HepG2 (cell line): Measurements from ENCODE around the gene C12orf60. TPM values are rescaled to one million over a fixed set of nuclear protein-coding genes. Genes with fewer than 3 reads are reported as not detected.
A peak's percentile ranks its signal among the peaks of the same experiment; 100 is the strongest.

Source experiments
- CBX2 ChIP-seq, 2 experiments: fragments of 200-600 bp in 1 of 2; sonication (generic); formaldehyde crosslinking in 1 of 2; IDR thresholded peaks; 2 replicates each; pipeline versions ENCODE4 v1.7.0 to v1.8.1; 2018 to 2022; ENCODE audit warnings: low read depth in 2 of 2, low read length in 1 of 2, mild to moderate bottlenecking in 1 of 2, missing genetic modification reagents in 1 of 2
- CCAR2 ChIP-seq: fragments of 200-400 bp; formaldehyde crosslinking; optimal IDR thresholded peaks from 2 replicates; pipeline ENCODE3; 2018; ENCODE audit warnings: low read depth, mild to moderate bottlenecking, low read length, moderate library complexity
- E2F5 ChIP-seq: sonication (generic); formaldehyde crosslinking; conservative IDR thresholded peaks from 2 replicates; pipeline ENCODE4 v1.4.0; 2020; ENCODE audit warnings: missing genetic modification reagents
- FOXO1 ChIP-seq: sonication (generic); formaldehyde crosslinking; IDR thresholded peaks from 2 replicates; pipeline ENCODE4 v1.4.0; 2020; ENCODE audit warnings: missing genetic modification reagents
- HNRNPL ChIP-seq: fragments of 200-400 bp; formaldehyde crosslinking; IDR thresholded peaks from 2 replicates; pipeline ENCODE4 v1.6.1; 2017; ENCODE audit warnings: mild to moderate bottlenecking, low read depth, low read length
- KDM5B ChIP-seq: sonication (generic); formaldehyde crosslinking; IDR thresholded peaks from 2 replicates; pipeline ENCODE4 v1.4.0; 2020; ENCODE audit warnings: missing genetic modification reagents, mild to moderate bottlenecking, borderline replicate concordance
- MAFK ChIP-seq, 2 experiments: IDR thresholded peaks in 1 of 2; conservative IDR thresholded peaks in 1 of 2; 2 replicates each; pipeline ENCODE4 v1.6.1; 2011; ENCODE audit warnings: improper control_type of control experiment in 2 of 2, low read length in 2 of 2
- MLLT10 ChIP-seq: sonication (generic); formaldehyde crosslinking; IDR thresholded peaks from 2 replicates; pipeline ENCODE4 v1.4.0; 2020; ENCODE audit warnings: missing genetic modification reagents
- MTERF4 ChIP-seq: sonication (generic); formaldehyde crosslinking; IDR thresholded peaks from 2 replicates; pipeline ENCODE4 v1.8.0; 2023; ENCODE audit warnings: mild to moderate bottlenecking, missing genetic modification reagents
- NKX3-1 ChIP-seq: sonication (generic); formaldehyde crosslinking; IDR thresholded peaks from 2 replicates; pipeline ENCODE4 v1.5.0; 2020; ENCODE audit warnings: missing genetic modification reagents
- PAF1 ChIP-seq: IDR thresholded peaks from 2 replicates; pipeline ENCODE4 v1.6.1; 2016; ENCODE audit warnings: missing genetic modification reagents, missing compliant biosample characterization
- PRMT3 ChIP-seq: sonication (generic); formaldehyde crosslinking; IDR thresholded peaks from 2 replicates; pipeline ENCODE4 v1.8.1; 2022; ENCODE audit warnings: low read depth, mild to moderate bottlenecking, moderate library complexity, missing genetic modification reagents, borderline replicate concordance
- RERE ChIP-seq: IDR thresholded peaks from 2 replicates; pipeline ENCODE4 v1.6.1; 2016; ENCODE audit warnings: low read depth, missing genetic modification reagents, missing compliant biosample characterization
- SP2 ChIP-seq: sonication (generic); formaldehyde crosslinking; IDR thresholded peaks from 2 replicates; pipeline ENCODE4 v1.5.1; 2020; ENCODE audit warnings: mild to moderate bottlenecking, missing genetic modification reagents
- TBP ChIP-seq: sonication (generic); formaldehyde crosslinking; IDR thresholded peaks from 2 replicates; pipeline ENCODE4 v1.5.0; 2020; ENCODE audit warnings: missing genetic modification reagents
- THYN1 ChIP-seq: sonication (generic); formaldehyde crosslinking; IDR thresholded peaks from 2 replicates; pipeline ENCODE4 v1.8.1; 2023; ENCODE audit warnings: low read depth, mild to moderate bottlenecking, moderate library complexity, missing genetic modification reagents, borderline replicate concordance
- ZSCAN29 ChIP-seq: sonication (generic); formaldehyde crosslinking; conservative IDR thresholded peaks from 2 replicates; pipeline ENCODE4 v1.4.0; 2020; ENCODE audit warnings: mild to moderate bottlenecking, missing genetic modification reagents
- polyA plus RNA-seq, 8 experiments: library from polyadenylated mRNA; depleted of rRNA in 3 of 8; stranded (reverse) in 7 of 8; unstranded in 1 of 8; fragments of >200 nt; fragmentation: Illumina TruSeq in 4 of 8; extraction: Trizol in 4 of 8; gene quantifications; 2 replicates each; pipeline versions ENCODE4 v1.2.1 to v1.2.3, GENCODE V29; 2011 to 2016; ENCODE audit warnings: low read depth in 4 of 8, missing spikeins in 1 of 8, mixed read lengths in 1 of 8; ENCODE audit not compliant: insufficient read depth in 1 of 8
- total RNA-seq, 5 experiments: library from RNA; depleted of rRNA; stranded (reverse); fragments of >200 nt; fragmentation: Illumina TruSeq; extraction: Trizol; gene quantifications; 2 replicates each; pipeline ENCODE4 v1.2.3, GENCODE V29; 2016; ENCODE audit warnings: low read depth in 1 of 5
- TF ChIP-seq, protein P1 (sequence below): sonication (generic); formaldehyde crosslinking; IDR thresholded peaks from 2 replicates; pipeline ENCODE4 v1.4.0; 2020; ENCODE audit warnings: missing genetic modification reagents

C12orf60 gene
- total and polyA plus RNA-seq, 2 of the 13 experiments (the other 11 are each of a cell fraction or from before 2014, with no cell fraction given): 0.55 to 1.4 TPM

DNA sequence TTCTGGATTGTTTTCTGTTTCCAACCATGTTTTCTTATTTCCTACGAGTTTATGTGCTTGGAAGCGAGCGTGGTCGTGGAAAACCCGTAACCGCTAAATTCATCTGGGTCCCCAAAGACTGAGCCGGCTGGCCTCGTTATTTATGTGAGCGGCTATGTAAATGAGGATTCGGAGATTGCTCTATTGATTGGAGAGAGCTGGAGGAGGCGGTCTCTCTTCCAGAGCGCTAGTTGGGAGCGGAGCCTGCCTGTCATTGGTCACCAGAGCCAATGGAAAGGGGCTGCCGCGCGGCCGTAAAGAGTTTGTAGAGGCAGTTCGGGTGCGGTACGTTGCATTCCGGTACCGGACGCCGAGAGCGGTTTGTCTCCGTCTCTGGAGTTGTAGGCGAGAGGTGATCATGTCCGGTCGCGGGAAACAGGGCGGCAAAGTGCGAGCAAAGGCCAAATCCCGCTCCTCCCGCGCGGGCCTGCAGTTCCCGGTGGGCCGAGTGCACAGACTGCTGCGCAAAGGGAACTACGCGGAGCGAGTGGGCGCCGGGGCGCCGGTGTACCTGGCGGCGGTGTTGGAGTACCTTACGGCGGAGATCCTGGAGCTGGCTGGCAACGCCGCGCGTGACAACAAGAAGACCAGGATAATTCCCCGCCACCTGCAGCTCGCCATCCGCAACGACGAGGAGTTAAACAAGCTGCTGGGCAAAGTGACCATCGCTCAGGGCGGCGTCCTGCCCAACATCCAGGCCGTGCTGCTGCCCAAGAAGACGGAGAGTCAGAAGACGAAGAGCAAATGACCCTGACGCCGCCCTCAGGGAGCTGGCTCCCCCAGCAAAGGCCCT lies 29.2 kb upstream of the C12orf60 start (continued):
- no peak for TF ChIP-seq TBP (CRISPR knock-in tag)
- TF ChIP-seq E2F5: no peak
- TF ChIP-seq ZSCAN29 (CRISPR knock-in tag): no peak
- TF ChIP-seq THYN1: no peak
- TF ChIP-seq MLLT10: no peak
- TF ChIP-seq, protein P1, sequence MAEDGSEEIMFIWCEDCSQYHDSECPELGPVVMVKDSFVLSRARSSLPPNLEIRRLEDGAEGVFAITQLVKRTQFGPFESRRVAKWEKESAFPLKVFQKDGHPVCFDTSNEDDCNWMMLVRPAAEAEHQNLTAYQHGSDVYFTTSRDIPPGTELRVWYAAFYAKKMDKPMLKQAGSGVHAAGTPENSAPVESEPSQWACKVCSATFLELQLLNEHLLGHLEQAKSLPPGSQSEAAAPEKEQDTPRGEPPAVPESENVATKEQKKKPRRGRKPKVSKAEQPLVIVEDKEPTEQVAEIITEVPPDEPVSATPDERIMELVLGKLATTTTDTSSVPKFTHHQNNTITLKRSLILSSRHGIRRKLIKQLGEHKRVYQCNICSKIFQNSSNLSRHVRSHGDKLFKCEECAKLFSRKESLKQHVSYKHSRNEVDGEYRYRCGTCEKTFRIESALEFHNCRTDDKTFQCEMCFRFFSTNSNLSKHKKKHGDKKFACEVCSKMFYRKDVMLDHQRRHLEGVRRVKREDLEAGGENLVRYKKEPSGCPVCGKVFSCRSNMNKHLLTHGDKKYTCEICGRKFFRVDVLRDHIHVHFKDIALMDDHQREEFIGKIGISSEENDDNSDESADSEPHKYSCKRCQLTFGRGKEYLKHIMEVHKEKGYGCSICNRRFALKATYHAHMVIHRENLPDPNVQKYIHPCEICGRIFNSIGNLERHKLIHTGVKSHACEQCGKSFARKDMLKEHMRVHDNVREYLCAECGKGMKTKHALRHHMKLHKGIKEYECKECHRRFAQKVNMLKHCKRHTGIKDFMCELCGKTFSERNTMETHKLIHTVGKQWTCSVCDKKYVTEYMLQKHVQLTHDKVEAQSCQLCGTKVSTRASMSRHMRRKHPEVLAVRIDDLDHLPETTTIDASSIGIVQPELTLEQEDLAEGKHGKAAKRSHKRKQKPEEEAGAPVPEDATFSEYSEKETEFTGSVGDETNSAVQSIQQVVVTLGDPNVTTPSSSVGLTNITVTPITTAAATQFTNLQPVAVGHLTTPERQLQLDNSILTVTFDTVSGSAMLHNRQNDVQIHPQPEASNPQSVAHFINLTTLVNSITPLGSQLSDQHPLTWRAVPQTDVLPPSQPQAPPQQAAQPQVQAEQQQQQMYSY: no peak
- no peak for TF ChIP-seq PRMT3 (CRISPR knock-in tag)
- no peak for TF ChIP-seq MAFK (conservative IDR thresholded peaks at IDR 0.05 in 1 of 2, IDR thresholded peaks at IDR 0.05 in 1 of 2; ENCODE audit: low read length in 2 of 2)
- TF ChIP-seq KDM5B (CRISPR knock-in tag): no peak
- TF ChIP-seq MTERF4 (CRISPR knock-in tag): no peak
- TF ChIP-seq FOXO1 (CRISPR knock-in tag): no peak
- TF ChIP-seq PAF1: no peak
- TF ChIP-seq CBX2 (IDR thresholded peaks at IDR 0.05; ENCODE audit: low read depth, low read length): no peak
- TF ChIP-seq CBX2 (CRISPR knock-in tag; IDR thresholded peaks at IDR 0.05; ENCODE audit: low read depth): no peak
- no peak for TF ChIP-seq HNRNPL
- no peak for TF ChIP-seq RERE (CRISPR knock-in tag)
- no peak for TF ChIP-seq NKX3-1 (CRISPR knock-in tag)
- peak; percentile 92 for TF ChIP-seq SP2 (CRISPR knock-in tag)
- TF ChIP-seq CCAR2: no peak
